HG03571 (cell line): Measurements from ENCODE around the gene PRKCE.

Experiments used
- ATAC-seq: cut with Tn5 transposase; IDR thresholded peaks from one replicate; pipeline ENCODE4 v1.9.1; 2021; ENCODE audit not compliant: unreplicated experiment

The PRKCE gene

DNA sequence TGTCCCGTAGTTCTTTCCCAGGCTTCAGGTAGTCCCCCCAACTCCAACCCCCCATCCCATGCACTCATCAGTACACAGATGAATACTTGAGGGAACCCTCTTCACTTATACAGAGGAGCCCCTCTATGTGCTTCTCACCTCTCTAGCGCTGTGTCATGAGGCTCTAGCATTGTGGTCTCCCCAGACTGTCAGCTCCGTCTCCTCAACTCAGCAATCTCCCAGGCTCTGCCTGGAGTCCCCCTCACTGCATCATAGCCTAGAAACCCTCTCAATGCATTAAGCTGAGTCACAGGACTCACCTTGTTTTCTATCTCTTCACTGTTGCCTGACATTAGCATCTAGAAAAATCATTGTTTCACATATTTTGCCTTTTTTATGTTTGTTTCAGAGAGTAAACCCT, 20.2 kb upstream of the PRKCE start:
- no peak for ATAC-seq

DNA sequence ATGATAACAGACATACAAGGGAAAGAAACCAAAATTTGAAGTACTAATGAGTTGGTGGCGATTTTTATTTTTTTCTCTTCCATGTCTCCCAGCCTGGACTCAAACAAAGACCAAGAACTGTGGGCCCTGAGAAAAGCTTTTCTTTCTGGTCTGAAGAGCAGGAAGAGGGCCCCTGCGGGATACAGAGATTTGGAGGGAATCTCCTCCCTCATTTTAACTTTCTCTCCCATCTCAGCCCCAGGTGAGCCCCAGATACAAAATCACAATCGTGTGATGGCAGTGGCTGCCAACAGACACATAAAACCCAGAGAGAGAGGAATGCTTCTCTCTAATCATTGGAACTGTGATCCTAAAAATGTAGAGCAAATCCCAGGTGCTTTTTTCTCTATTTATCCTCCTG, 19.5 kb upstream of the PRKCE start:
- ATAC-seq: no peak

- no peak for ATAC-seq
Observed at GRCh38 chr2:45634223-45634622, 17.3 kb upstream of the PRKCE start.

DNA sequence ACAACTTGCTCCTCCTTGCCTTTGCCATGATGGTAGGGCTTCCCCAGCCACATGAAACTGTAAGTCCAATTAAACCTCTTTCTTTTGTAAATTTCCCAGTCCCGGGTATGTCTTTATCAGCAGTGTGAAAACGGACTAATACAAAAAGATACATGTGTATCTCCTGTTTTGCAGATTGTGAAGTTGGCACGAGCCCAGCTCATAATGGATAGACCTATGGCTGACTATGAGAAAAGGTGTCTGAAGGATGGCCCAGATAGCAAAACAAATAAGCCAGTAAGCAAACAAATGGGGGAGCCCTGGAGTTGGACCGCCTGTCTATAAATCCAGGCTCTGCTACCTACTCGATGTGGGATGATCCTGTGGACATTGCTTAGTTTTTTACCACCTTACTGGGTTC, 15.5 kb upstream of the PRKCE start:
- no peak for ATAC-seq

DNA sequence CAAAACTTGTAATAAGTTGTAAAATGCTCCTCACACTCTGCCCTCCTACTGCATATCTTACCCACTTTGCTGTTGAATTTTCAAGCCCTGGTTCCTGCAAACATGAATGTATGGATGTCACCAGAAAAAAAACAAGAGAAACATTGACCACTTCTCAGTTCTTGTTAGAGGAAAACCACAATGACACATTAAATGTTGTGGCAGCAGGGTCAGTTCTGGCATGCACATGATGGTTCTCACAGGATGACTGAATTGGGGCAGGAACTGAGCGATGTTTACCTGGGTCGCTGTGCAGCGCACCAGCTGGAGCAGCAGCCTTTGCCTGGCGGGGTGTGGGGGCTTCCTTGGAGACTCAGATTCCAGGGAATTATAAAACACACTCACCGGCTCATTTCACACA, 14.0 kb upstream of the PRKCE start:
- ATAC-seq: peak; percentile 75

DNA sequence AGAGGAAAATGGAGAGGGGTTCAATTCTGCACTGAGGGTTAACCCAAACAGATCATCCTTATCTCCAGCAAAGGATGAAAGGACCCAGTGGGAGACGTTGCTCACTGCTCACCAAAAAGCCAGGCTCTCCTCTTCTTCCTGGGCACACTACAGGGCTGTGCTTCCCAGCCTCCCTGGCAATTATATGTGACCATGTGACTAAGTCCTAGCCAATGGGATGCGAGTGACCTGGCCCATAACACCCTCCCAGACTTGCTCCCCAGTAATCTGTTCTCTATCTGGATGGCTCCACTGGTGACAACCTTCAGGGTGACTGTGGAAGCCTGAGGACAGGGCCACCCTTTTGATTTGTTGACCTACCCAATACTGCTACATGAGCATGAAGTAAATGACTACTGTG, 10.9 kb upstream of the PRKCE start:
- ATAC-seq: no peak

GRCh38 chr2:45643095-45643494, 8.4 kb upstream of the PRKCE start:
- no peak for ATAC-seq

DNA sequence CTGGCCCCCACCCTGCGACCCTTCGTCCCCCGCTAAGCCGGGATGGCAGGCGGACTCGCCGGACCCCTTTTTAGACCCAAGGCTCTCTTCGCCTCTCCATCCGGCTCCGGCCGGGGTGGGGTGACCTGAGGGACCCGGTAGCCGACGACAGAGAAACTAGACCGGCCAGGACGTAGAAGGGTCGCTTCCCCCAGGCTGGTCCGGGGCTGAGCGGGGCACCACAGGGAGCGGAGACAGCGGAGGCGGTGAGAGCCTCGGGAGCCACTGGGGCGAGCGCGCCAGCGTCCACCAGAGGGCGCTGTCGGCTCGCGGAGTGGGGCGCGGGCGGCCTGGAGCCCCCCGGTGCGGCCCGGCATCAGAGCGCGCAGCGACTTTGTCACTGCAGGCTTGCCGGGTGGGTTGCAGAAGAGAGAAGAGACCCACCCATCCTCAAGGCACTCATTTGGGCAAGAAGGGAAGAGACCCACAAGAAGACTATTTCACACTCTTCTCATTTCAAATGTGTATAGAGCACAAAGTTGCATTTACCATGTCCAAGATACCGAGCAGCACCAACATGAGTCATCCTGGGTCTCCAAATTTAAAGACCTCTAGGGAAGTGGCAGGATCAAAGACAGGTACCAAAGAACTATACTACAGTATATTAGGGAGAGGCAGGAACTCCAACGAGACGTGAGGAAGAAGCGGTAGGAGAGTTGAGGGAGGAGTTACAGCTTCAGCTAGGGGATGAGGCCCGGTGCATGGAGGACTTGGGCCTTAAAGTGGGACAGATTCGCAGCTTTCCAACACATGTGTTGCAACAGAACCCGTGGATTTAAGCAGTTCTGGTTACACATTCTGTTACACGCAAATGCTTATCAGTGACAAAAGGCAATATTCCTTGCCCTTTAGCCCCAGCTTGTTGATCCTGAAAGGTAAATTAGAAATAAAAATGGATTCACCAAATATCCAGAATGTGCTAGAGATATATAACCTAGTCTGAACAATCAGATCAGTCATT, 7.6 kb upstream of the PRKCE start:
- peak; percentile 84 for ATAC-seq

- ATAC-seq: no peak
Observed at GRCh38 chr2:45646289-45646688, 5.2 kb upstream of the PRKCE start.

DNA sequence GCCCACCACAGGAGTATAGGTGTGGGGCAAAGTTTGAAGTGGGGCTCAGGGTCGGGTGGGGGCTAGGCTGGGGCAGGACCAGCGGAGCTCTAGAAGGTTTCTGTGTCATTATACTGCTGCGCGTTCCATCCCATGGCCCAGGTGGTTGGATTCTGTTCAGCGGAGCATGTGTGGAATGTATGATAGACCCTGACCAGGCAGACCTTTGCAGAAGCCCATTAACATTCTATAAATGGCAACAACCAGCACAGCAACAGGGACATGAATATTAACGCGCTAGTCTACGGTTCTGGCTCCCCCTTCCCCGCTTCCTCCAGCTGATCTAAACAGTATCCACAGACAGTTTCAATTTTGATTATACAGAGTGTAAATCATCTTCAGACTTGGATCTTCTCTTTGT, 4.1 kb upstream of the PRKCE start:
- ATAC-seq: no peak

- no peak for ATAC-seq
Observed at GRCh38 chr2:45647986-45648520, 3.4 kb upstream of the PRKCE start.

DNA sequence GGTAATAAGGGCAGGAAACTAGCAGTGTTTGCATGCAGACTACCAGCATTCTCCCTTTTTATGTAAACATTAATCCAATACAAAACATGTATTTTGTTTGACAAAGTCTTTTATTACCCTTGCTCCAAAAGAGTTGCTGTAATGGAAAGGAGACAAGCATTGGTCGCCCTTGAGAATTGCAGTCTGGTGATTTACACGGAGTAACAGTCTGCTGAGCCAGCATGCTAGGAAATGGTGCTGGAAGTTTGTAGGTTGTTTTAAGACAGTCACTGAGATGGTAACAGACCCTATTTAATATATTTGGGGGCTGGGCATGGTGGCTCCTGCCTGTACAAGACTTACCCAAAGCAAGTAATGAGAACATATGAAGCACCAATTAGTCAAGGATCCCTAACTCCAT, 2.8 kb upstream of the PRKCE start:
- no peak for ATAC-seq

- ATAC-seq: no peak
Observed at GRCh38 chr2:45649462-45649857, 2.0 kb upstream of the PRKCE start.

- peak; percentile 15 for ATAC-seq
Observed at GRCh38 chr2:45649858-45650811, 1.3 kb upstream of the PRKCE start.

- peak; percentile 67 for ATAC-seq
Observed at GRCh38 chr2:45650851-45651414, 542 bp upstream of the PRKCE start.

DNA sequence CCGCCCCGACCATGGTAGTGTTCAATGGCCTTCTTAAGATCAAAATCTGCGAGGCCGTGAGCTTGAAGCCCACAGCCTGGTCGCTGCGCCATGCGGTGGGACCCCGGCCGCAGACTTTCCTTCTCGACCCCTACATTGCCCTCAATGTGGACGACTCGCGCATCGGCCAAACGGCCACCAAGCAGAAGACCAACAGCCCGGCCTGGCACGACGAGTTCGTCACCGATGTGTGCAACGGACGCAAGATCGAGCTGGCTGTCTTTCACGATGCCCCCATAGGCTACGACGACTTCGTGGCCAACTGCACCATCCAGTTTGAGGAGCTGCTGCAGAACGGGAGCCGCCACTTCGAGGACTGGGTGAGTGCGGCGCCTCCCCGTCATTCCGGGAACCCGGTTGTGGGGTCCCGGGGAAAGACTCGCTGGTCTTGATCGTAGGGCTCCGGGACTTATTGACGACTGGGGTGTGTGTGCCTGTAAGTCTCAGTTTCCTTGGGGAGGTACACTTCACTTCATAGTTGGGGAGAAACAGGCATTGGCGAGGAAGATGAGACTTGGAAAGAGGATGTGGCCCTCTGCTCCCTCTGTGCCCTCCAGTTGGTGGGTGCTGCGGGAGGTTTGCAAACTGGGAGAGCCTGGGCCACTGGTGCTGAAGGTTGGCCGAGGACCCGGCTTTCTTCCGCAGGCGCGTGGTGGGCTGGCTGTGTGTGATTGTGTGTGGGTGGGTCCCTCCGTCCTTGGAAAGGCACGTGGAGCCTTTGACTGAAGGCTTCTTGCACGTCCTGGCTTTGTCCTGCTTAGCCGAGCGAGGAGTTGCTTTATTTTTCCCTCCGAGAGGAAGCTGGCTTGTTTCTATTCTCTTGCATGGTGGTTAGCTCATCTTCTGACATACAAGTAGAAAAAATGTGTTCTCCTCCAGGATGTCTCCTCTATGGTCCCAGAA, 886 bp downstream of the PRKCE start:
- ATAC-seq: no peak

DNA sequence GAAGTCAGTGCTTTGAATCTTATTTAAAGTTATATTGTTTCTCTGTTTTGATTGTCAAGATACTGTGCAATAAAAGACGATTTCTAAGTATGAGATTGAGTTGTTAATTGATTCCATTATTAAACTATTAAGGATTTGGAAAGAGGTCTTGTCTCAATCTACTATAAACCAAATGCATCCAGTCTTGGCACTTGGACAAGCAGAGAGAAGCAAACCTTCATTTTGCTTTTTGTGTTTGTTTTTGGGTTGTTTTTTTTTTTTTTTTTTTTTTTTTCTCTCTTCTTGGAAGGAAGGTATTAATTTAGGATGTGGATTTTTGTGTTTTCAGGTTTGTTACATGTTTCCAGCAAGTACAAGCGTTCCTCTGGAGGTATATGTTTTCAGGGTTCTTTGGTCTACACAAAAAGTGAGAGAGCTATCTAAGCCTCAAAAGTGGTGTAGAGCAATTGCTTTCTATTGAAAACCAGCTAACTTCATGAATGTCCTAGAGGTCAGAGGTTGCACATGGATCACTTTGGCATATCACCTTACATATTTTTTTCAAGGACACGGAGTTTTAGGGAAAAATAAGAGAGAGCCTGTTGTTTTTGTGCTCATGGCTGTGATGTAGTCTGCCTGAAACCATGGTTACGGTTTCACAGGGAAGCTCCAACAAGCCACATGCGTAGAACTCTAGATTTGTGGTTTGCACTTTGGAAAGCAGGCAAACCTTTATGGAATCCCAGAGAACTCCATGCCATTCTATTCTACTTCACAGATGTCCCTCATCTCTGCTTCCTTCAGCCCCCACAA, 1.8 kb downstream of the PRKCE start:
- ATAC-seq: no peak

- ATAC-seq: no peak
Observed at GRCh38 chr2:45654250-45654649, 2.8 kb downstream of the PRKCE start.

DNA sequence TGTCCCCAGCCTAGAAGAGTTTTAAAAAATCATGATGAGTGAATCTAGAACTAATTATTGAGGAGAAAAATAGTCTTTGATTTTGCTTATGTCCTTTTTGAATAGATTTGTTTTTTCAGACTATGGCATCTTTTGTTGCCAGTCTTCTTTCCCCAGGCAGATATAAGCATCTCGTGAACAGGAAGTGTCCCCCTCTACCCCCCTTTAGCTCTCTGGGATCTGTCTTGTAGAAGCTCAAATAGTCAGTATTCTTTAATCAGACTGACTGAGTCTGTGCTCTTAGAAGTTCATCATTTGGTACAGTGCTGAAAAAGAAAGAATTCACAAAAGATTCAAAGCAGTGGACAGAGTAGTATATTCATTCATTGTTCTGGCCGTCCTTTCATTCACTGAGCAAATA, 10.4 kb downstream of the PRKCE start:
- ATAC-seq: no peak
